ENCODE results near the gene BICRA. TPM values are rescaled to one million over a fixed set of nuclear protein-coding genes. Genes with fewer than 3 reads are reported as not detected.

Gene BICRA
- total and polyA plus RNA-seq, 2 of the 4 experiments (the other 2 are of a cell fraction): 1.8 to 3.5 TPM

DNA sequence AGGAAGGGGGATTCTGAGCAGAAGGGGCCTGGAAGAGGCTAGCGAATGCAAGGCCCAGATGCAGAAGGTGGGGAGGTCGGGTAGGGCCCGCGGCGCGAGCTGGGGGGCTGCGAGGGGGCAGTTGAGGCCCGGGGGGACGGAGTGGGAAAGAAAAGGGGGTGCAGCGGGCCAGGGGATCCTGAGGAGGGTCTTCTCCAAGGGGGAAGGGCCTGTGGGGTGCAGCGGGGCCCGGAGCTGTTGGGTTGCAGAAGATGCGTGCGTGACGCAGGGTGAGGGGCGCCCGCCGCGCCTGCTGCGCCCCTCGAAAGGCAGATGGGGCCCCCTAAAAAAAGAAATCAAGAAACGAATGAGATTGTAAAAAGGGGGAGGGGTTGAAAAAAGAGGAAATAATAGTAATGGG is 36.3 kb upstream of the BICRA start:
- H3K36me3 ChIP-seq (ENCODE audit: control insufficient read depth, insufficient read depth, low read length): no peaks in the 10 kb centered on the region
- H3K18ac ChIP-seq (ENCODE audit: low read depth, low read length): no peak overlapping the region
- no peaks in the 10 kb centered on the region for H3K9me3 ChIP-seq (ENCODE audit: control insufficient read depth, insufficient read depth, low read length)
- no peak for ATAC-seq (ENCODE audit: low read depth)
- no peak overlapping the region for H3K4me3 ChIP-seq (ENCODE audit: insufficient read depth, low read depth, low read length)
- H3K23ac ChIP-seq (ENCODE audit: low read depth, low read length): no peak overlapping the region
- no peak overlapping the region for H2AK9ac ChIP-seq (replicated peaks; ENCODE audit: low read depth, low read length, poor library complexity)
- no peaks in the 10 kb centered on the region; the same call in 1 of the 2 replicates for H3K9me1 ChIP-seq (ENCODE audit: insufficient read depth, low read length)
- no peak overlapping the region; the same call in 1 of the 2 replicates for H2AK5ac ChIP-seq (ENCODE audit: low read depth, low read length)
- intact Hi-C loops (cut with micrococcal nuclease) (no loop called here), in situ Hi-C loops (cut with MboI; ENCODE audit: low sequenced_read_pairs) (no loop called here), dilution Hi-C loops (cut with HindIII; ENCODE audit: low sequenced_read_pairs, unreplicated experiment) (no loop called here)
- no peaks in the 10 kb centered on the region for H4K20me1 ChIP-seq (ENCODE audit: insufficient read depth, low read length)
- no peak overlapping the region for H2BK5ac ChIP-seq (ENCODE audit: low read depth, low read length, poor library complexity, severe bottlenecking)
- H4K5ac ChIP-seq (ENCODE audit: low read depth, low read length): no peak overlapping the region
- no peak overlapping the region for H3K4ac ChIP-seq (ENCODE audit: low read depth, low read length)
- POLR2A ChIA-PET (ENCODE audit: unreplicated experiment): no interaction called here
- no peak overlapping the region for H3K9ac ChIP-seq (ENCODE audit: low read depth, low read length)
- CTCF ChIA-PET: no interaction called here
- WGBS, 2 experiments (ENCODE audit: extremely low coverage in 2 of 2, insufficient read length in 1 of 2): 63 to 100% methylated on average over 1 to 11 of the region's 22 CpGs
- H3K14ac ChIP-seq (replicated peaks; ENCODE audit: low read depth, low read length): no peak overlapping the region
- H2BK15ac ChIP-seq (ENCODE audit: low read depth, low read length): no peak overlapping the region
- H3K79me1 ChIP-seq (ENCODE audit: low read depth in 1 of 2, low read length in 2 of 2): no peaks in the 10 kb centered on the region
- H3K4me2 ChIP-seq (ENCODE audit: low read depth, low read length): no peak overlapping the region
- no TSS peak for BruUV-seq (replicated peaks)
- no peak overlapping the region for H2BK20ac ChIP-seq (ENCODE audit: low read depth, low read length)
- DNase-seq: no peak
- H3K27me3 ChIP-seq (ENCODE audit: control insufficient read depth, insufficient read depth, low read length): peaks cover 10% of the 10 kb centered on the region
- H3K56ac ChIP-seq (ENCODE audit: extremely low read depth, insufficient read depth, low read length): no peak overlapping the region
- no peaks in the 10 kb centered on the region for H3K4me1 ChIP-seq (ENCODE audit: control insufficient read depth, insufficient read depth, low read length)
- H2AFZ ChIP-seq (replicated peaks; ENCODE audit: low read length, poor library complexity): peak overlapping the region; percentile 86
- H4K91ac ChIP-seq (ENCODE audit: insufficient read depth, low read depth, low read length): no peak overlapping the region
- H2BK120ac ChIP-seq (ENCODE audit: low read depth, low read length): no peak overlapping the region
- H3K27ac ChIP-seq (ENCODE audit: insufficient read depth, low read length): no peak overlapping the region
- no peak for TF ChIP-seq RAD21 (IDR thresholded peaks at IDR 0.05; ENCODE audit: low read length)
- no peak for TF ChIP-seq RCOR1 (IDR thresholded peaks at IDR 0.05; ENCODE audit: insufficient replicate concordance, low read length)
- TF ChIP-seq, protein P1, sequence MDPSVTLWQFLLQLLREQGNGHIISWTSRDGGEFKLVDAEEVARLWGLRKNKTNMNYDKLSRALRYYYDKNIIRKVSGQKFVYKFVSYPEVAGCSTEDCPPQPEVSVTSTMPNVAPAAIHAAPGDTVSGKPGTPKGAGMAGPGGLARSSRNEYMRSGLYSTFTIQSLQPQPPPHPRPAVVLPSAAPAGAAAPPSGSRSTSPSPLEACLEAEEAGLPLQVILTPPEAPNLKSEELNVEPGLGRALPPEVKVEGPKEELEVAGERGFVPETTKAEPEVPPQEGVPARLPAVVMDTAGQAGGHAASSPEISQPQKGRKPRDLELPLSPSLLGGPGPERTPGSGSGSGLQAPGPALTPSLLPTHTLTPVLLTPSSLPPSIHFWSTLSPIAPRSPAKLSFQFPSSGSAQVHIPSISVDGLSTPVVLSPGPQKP (IDR thresholded peaks at IDR 0.05; ENCODE audit: borderline replicate concordance, low read depth, low read length): no peak
- TF ChIP-seq MAZ (IDR thresholded peaks at IDR 0.05; ENCODE audit: borderline replicate concordance, low read depth, low read length): no peak
- no peak for TF ChIP-seq FOS (IDR thresholded peaks at IDR 0.05; ENCODE audit: low read depth, low read length)
- TF ChIP-seq NFE2L2 (IDR thresholded peaks at IDR 0.05; ENCODE audit: low read depth, low read length): no peak
- TF ChIP-seq, protein P2, sequence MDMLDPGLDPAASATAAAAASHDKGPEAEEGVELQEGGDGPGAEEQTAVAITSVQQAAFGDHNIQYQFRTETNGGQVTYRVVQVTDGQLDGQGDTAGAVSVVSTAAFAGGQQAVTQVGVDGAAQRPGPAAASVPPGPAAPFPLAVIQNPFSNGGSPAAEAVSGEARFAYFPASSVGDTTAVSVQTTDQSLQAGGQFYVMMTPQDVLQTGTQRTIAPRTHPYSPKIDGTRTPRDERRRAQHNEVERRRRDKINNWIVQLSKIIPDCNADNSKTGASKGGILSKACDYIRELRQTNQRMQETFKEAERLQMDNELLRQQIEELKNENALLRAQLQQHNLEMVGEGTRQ (IDR thresholded peaks at IDR 0.05; ENCODE audit: low read depth, low read length): no peak
- no peak overlapping the region for H4K8ac ChIP-seq (ENCODE audit: low read depth in 2 of 2, low read length in 2 of 2)
